Calu3 (cell line): ENCODE data around the gene CD70. TPM values are rescaled to one million over a fixed set of nuclear protein-coding genes. Genes with fewer than 3 reads are reported as not detected.
"Not testable (repeated sequence)": the region's sequence is repeated elsewhere in the genome, so short reads cannot be mapped to it uniquely, and the experiment has no call there.

Experiments
- BruUV-seq: library from RNA; stranded (reverse); fragments of 400-500 nt; replicated peaks from 2 replicates; lab custom pipeline; 2021; lab: Mats Ljungman, UMichigan
- CTCF ChIA-PET: fragments of 300-600 bp; sonication (Branson Sonifier 250); formaldehyde crosslinking; loops from one replicate; lab custom pipeline; 2022; ENCODE audit warnings: antibody characterized with exemption; lab: Charles Lee
- DNase-seq: peaks from one replicate; pipeline ENCODE4 v3.0.0; 2022
- H3K27ac Mint-ChIP-seq: one replicate; pipeline ENCODE4 v1.8.0; 2022; ENCODE audit warnings: mixed read lengths; ENCODE audit not compliant: unreplicated experiment
- H3K27me3 Mint-ChIP-seq: one replicate; pipeline ENCODE4 v1.8.0; 2022; ENCODE audit warnings: mixed read lengths; ENCODE audit not compliant: unreplicated experiment
- H3K36me3 Mint-ChIP-seq: one replicate; pipeline ENCODE4 v1.8.0; 2022; ENCODE audit warnings: mild to moderate bottlenecking, moderate library complexity, mixed read lengths; ENCODE audit not compliant: insufficient read depth, unreplicated experiment
- H3K4me1 Mint-ChIP-seq: one replicate; pipeline ENCODE4 v1.8.0; 2022; ENCODE audit warnings: mild to moderate bottlenecking, low read depth, mixed read lengths; ENCODE audit not compliant: unreplicated experiment
- H3K4me3 Mint-ChIP-seq: one replicate; pipeline ENCODE4 v1.8.0; 2022; ENCODE audit warnings: mild to moderate bottlenecking, low read depth, moderate library complexity, mixed read lengths; ENCODE audit not compliant: unreplicated experiment
- H3K9me3 Mint-ChIP-seq: one replicate; pipeline ENCODE4 v1.8.0; 2022; ENCODE audit warnings: low read depth, mixed read lengths; ENCODE audit not compliant: unreplicated experiment
- CTCF ChIP-seq: fragments of 200-600 bp; IDR thresholded peaks from one replicate; pipeline ENCODE4 v1.8.0; 2022; ENCODE audit warnings: antibody characterized with exemption; ENCODE audit not compliant: unreplicated experiment
- intact Hi-C: fragments of 100-400 bp; cut with micrococcal nuclease; formaldehyde crosslinking; loops from one replicate; pipeline ENCODE4 v1.10.0; 2022; ENCODE audit not compliant: unreplicated experiment
- total RNA-seq: library from RNA; stranded (reverse); gene quantifications from 2 replicates; pipeline ENCODE4 v1.2.3, GENCODE V29; 2022

The CD70 gene
- total RNA-seq, 1 experiment from 2014 or later = 0.68 TPM

DNA sequence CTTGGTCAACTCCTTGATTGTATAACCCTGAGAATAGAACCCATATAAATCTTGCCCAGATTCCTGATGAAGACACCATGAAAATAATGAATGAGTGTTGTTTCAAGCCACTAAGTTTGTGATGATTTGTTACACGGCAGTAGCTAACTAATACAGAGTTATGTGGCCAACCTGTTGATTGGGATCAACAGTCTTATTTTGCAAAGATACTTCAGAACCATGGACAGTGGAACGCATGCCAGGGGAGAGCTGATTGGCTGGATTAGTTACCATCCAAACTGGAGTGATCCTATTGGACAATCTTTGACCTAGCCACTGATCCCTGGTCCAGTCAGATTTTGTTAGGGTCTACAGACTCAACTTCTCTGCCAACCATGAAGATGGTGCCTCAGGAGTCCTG is 26.6 kb downstream of the CD70 start:
- CTCF ChIA-PET = no interaction called here
- no peaks in the 10 kb centered on the region for H3K9me3 Mint-ChIP-seq

GRCh38 chr19:6562437-6562836 is 28.5 kb downstream of the CD70 start:
- CTCF ChIA-PET, H3K27ac Mint-ChIP-seq, H3K9me3 Mint-ChIP-seq, H3K4me1 Mint-ChIP-seq, H3K4me3 Mint-ChIP-seq, H3K36me3 Mint-ChIP-seq, BruUV-seq, H3K27me3 Mint-ChIP-seq, DNase-seq, intact Hi-C loops: not testable (repeated sequence)

More for the DNA sequence above, 26.6 kb downstream of the CD70 start:
- H3K4me1 Mint-ChIP-seq = no peaks in the 10 kb centered on the region
- no peak overlapping the region for H3K4me3 Mint-ChIP-seq
- intact Hi-C loops = no loop called here
- no peak for TF ChIP-seq CTCF
- no TSS peak for BruUV-seq
- no peak overlapping the region for H3K27ac Mint-ChIP-seq
- no peaks in the 10 kb centered on the region for H3K36me3 Mint-ChIP-seq
- no peaks in the 10 kb centered on the region for H3K27me3 Mint-ChIP-seq
- DNase-seq = no peak

GRCh38 chr19:6556480-6557195 is 34.3 kb downstream of the CD70 start:
- no peaks in the 10 kb centered on the region for H3K27me3 Mint-ChIP-seq
- H3K36me3 Mint-ChIP-seq = no peaks in the 10 kb centered on the region
- H3K4me3 Mint-ChIP-seq = no peak overlapping the region
- BruUV-seq = no TSS peak
- H3K27ac Mint-ChIP-seq = no peak overlapping the region
- intact Hi-C loops = no loop called here
- no peaks in the 10 kb centered on the region for H3K4me1 Mint-ChIP-seq
- H3K9me3 Mint-ChIP-seq = no peaks in the 10 kb centered on the region
- TF ChIP-seq CTCF = no peak
- CTCF ChIA-PET = no interaction called here
- DNase-seq = no peak

DNA sequence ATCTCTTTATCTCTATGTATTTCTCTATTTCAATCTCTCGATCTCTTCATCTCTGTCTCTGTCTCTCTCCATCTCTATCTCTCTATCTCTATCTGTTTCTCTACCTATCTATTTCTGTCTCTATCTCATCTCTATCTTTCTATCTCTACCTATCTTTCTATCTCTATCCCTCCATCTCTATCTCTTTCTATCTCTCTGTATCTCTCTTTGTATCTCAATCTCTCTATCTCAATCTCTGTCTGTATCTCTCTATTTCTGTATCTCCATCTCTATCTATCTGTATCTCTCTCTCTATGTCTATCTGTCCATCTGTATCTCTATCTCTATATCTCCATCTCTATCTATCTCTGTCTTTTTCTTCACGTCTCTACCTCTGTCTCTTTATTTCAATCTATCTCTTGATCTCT is 34.9 kb downstream of the CD70 start:
- no TSS peak for BruUV-seq
- H3K4me3 Mint-ChIP-seq = no peak overlapping the region
- H3K36me3 Mint-ChIP-seq = no peaks in the 10 kb centered on the region
- CTCF ChIA-PET = interaction anchor here (0.7 kb wide), 1 partner anchor 31 kb away, joined by 3 read pairs; no protein-coding TSS in a partner anchor
- H3K9me3 Mint-ChIP-seq = no peaks in the 10 kb centered on the region
- H3K27me3 Mint-ChIP-seq = no peaks in the 10 kb centered on the region
- H3K4me1 Mint-ChIP-seq = no peaks in the 10 kb centered on the region
- no peak overlapping the region for H3K27ac Mint-ChIP-seq
- no peak for DNase-seq
- intact Hi-C loops = no loop called here
- TF ChIP-seq CTCF = no peak
